Measurements from ENCODE around the gene ALPK1. TPM values are rescaled to one million over a fixed set of nuclear protein-coding genes. Genes with fewer than 3 reads are reported as not detected.

The ALPK1 gene
- total and polyA plus RNA-seq, 8 donors: 4.8 to 18.1 (median 6.5) TPM

- intact Hi-C loops (cut with DNase I): no loop called here
- Histone ChIP-seq H3K4me3 (peak overlapping the region; percentile 56 to 75 (median 72)), H3K27ac (peak overlapping the region in 3 of 4 donors; percentile 83 to 92 (median 92)), H3K27me3 (no peaks in the 10 kb centered on the region), H3K36me3 (no peaks in the 10 kb centered on the region), H3K9me3 (no peaks in the 10 kb centered on the region), H3K4me1 (peaks cover 0 to 14% (median 2%) of the 10 kb centered on the region in 3 donors)
- 4 to 6% methylated on average over 6 of the region's 6 CpGs for WGBS, 2 donors
- no peak for DNase-seq
- no peak for TF ChIP-seq CTCF (IDR thresholded peaks at IDR 0.05)
- no peak for ATAC-seq
- no peak for FAIRE-seq
These were observed 13.0 kb upstream of the ALPK1 start for GRCh38 chr4:112284166-112284565.

GRCh38 chr4:112284662-112285411 lies 12.3 kb upstream of the ALPK1 start:
- H3K27me3 ChIP-seq: no peaks in the 10 kb centered on the region
- no peaks in the 10 kb centered on the region for H3K36me3 ChIP-seq
- intact Hi-C loops (cut with DNase I): no loop called here
- no peak for TF ChIP-seq CTCF (IDR thresholded peaks at IDR 0.05)
- DNase-seq: peak in 4 of 6 donors; percentile 38 to 68 (median 48)
- H3K4me3 ChIP-seq: peak overlapping the region; percentile 56 to 75 (median 72)
- WGBS, 2 donors: 0% methylated on average over 15 of the region's 15 CpGs
- peaks cover 0 to 7% (median 0%) of the 10 kb centered on the region in 3 donors for H3K4me1 ChIP-seq
- H3K27ac ChIP-seq: peak overlapping the region; percentile 81 to 92 (median 88)
- H3K9me3 ChIP-seq: no peaks in the 10 kb centered on the region
- peak; percentile 29 to 61 (median 46) for ATAC-seq
- no peak for FAIRE-seq

- intact Hi-C loops (cut with DNase I): no loop called here
- no peak for TF ChIP-seq CTCF (IDR thresholded peaks at IDR 0.05)
- Histone ChIP-seq H3K4me1 (peaks cover 0 to 6% (median 0%) of the 10 kb centered on the region in 3 donors), H3K27ac (no peak overlapping the region), H3K27me3 (no peaks in the 10 kb centered on the region), H3K36me3 (no peaks in the 10 kb centered on the region), H3K9me3 (no peaks in the 10 kb centered on the region), H3K4me3 (no peak overlapping the region)
- FAIRE-seq: no peak
- 90% methylated on average over 8 of the region's 8 CpGs for WGBS, 2 donors
- DNase-seq: no peak
- ATAC-seq: no peak
These were observed 9.7 kb upstream of the ALPK1 start for GRCh38 chr4:112287258-112287989.

- Histone ChIP-seq H3K4me3 (no peak overlapping the region), H3K9me3 (no peaks in the 10 kb centered on the region), H3K27ac (no peak overlapping the region), H3K4me1 (no peaks in the 10 kb centered on the region), H3K36me3 (no peaks in the 10 kb centered on the region), H3K27me3 (no peaks in the 10 kb centered on the region)
- 86 to 88% methylated on average over 3 of the region's 3 CpGs for WGBS, 2 donors
- ATAC-seq: no peak
- intact Hi-C loops (cut with DNase I): no loop called here
- no peak for DNase-seq
- FAIRE-seq: no peak
- TF ChIP-seq CTCF (IDR thresholded peaks at IDR 0.05): no peak
These were observed 8.7 kb upstream of the ALPK1 start for GRCh38 chr4:112288455-112288854.
